WTC11 (cell line): ENCODE results near the gene CRADD. TPM values are rescaled to one million over a fixed set of nuclear protein-coding genes. Genes with fewer than 3 reads are reported as not detected.

Experiments used
- ATAC-seq: fragments of 200-7000 bp; cut with Tn5 transposase; 2 replicates; pipeline ENCODE4 v1.10.0; 2021; ENCODE audit warnings: mild to moderate bottlenecking, moderate library complexity
- CTCF ChIA-PET: fragments of 300-600 bp; sonication (Branson Sonifier 250); formaldehyde crosslinking; loops from one replicate; lab custom pipeline; 2021; ENCODE audit warnings: antibody characterized with exemption; lab: Charles Lee
- POLR2A ChIA-PET: fragments of 350-600 bp; sonication (Branson Sonifier 250); formaldehyde crosslinking; loops from one replicate; lab custom pipeline; 2021; ENCODE audit warnings: antibody characterized with exemption; lab: Charles Lee
- DNase-seq: peaks from one replicate; pipeline ENCODE4 v3.0.0; 2021; ENCODE audit warnings: low spot score
- H3K27ac Mint-ChIP-seq: 2 replicates; pipeline ENCODE4 v1.8.0; 2021; ENCODE audit warnings: mixed read lengths
- H3K27me3 Mint-ChIP-seq: 2 replicates; pipeline ENCODE4 v1.8.0; 2021; ENCODE audit warnings: low read depth, mild to moderate bottlenecking, moderate library complexity, mixed read lengths
- H3K36me3 Mint-ChIP-seq: 2 replicates; pipeline ENCODE4 v1.8.0; 2021; ENCODE audit warnings: mixed read lengths
- H3K4me1 Mint-ChIP-seq: 2 replicates; pipeline ENCODE4 v1.8.0; 2022; ENCODE audit warnings: mixed read lengths
- H3K4me3 Mint-ChIP-seq: 2 replicates; pipeline ENCODE4 v1.8.0; 2021; ENCODE audit warnings: mild to moderate bottlenecking, moderate library complexity, mixed read lengths
- H3K9me3 Mint-ChIP-seq: 2 replicates; pipeline ENCODE4 v1.8.0; 2021; ENCODE audit warnings: mixed read lengths
- AFF4 ChIP-seq: sonication (generic); formaldehyde crosslinking; IDR thresholded peaks from 2 replicates; pipeline ENCODE4 v1.8.1; 2023; ENCODE audit warnings: mild to moderate bottlenecking, missing genetic modification reagents, borderline replicate concordance
- ATF3 ChIP-seq: sonication (generic); formaldehyde crosslinking; conservative IDR thresholded peaks from 2 replicates; pipeline ENCODE4 v1.8.1; 2022; ENCODE audit warnings: mild to moderate bottlenecking, missing genetic modification reagents
- ERG ChIP-seq: fragments of 250-450 bp; sonication (Bioruptor Pico); IDR thresholded peaks from 2 replicates; pipeline ENCODE4 v1.8.0; 2021; ENCODE audit warnings: mild to moderate bottlenecking
- ESRRA ChIP-seq: sonication (generic); formaldehyde crosslinking; IDR thresholded peaks from 2 replicates; pipeline ENCODE4 v1.8.1; 2022; ENCODE audit warnings: mild to moderate bottlenecking, missing genetic modification reagents, borderline replicate concordance
- FOXJ3 ChIP-seq: sonication (generic); formaldehyde crosslinking; IDR thresholded peaks from 2 replicates; pipeline ENCODE4 v1.9.0; 2021; ENCODE audit warnings: missing genetic modification reagents, mild to moderate bottlenecking, borderline replicate concordance
- GABPB1 ChIP-seq: sonication (generic); formaldehyde crosslinking; IDR thresholded peaks from 2 replicates; pipeline ENCODE4 v1.8.1; 2023; ENCODE audit warnings: mild to moderate bottlenecking, missing genetic modification reagents
- GRHL2 ChIP-seq: fragments of 250-450 bp; sonication (Bioruptor Pico); IDR thresholded peaks from 2 replicates; pipeline ENCODE4 v1.8.0; 2022; ENCODE audit warnings: mild to moderate bottlenecking, moderate library complexity; ENCODE audit not compliant: insufficient replicate concordance, severe bottlenecking
- GTF2I ChIP-seq: fragments of 250-450 bp; sonication (Bioruptor Pico); conservative IDR thresholded peaks from 2 replicates; pipeline ENCODE4 v1.4.0; 2021; ENCODE audit warnings: mild to moderate bottlenecking
- IRF2 ChIP-seq: sonication (generic); formaldehyde crosslinking; IDR thresholded peaks from 2 replicates; pipeline ENCODE4 v1.8.0; 2022; ENCODE audit warnings: low read depth, missing genetic modification reagents, borderline replicate concordance
- KAT7 ChIP-seq: sonication (generic); formaldehyde crosslinking; IDR thresholded peaks from 2 replicates; pipeline ENCODE4 v1.8.1; 2023; ENCODE audit warnings: missing genetic modification reagents, mild to moderate bottlenecking, borderline replicate concordance
- NFATC4 ChIP-seq: fragments of 250-450 bp; sonication (Bioruptor Pico); IDR thresholded peaks from 2 replicates; pipeline ENCODE4 v1.9.0; 2021; ENCODE audit warnings: mild to moderate bottlenecking
- NR3C1 ChIP-seq: sonication (generic); formaldehyde crosslinking; conservative IDR thresholded peaks from 2 replicates; pipeline ENCODE4 v1.8.1; 2023; ENCODE audit warnings: low read depth, mild to moderate bottlenecking, missing genetic modification reagents
- RORB ChIP-seq: fragments of 250-450 bp; sonication (Bioruptor Pico); IDR thresholded peaks from 2 replicates; pipeline ENCODE4 v1.9.0; 2021; ENCODE audit warnings: mild to moderate bottlenecking
- SMAD3 ChIP-seq: sonication (generic); formaldehyde crosslinking; IDR thresholded peaks from 2 replicates; pipeline ENCODE4 v1.8.0; 2022; ENCODE audit warnings: missing genetic modification reagents, mild to moderate bottlenecking, borderline replicate concordance
- SMAD4 ChIP-seq: sonication (generic); formaldehyde crosslinking; IDR thresholded peaks from 2 replicates; pipeline ENCODE4 v1.8.0; 2022; ENCODE audit warnings: mild to moderate bottlenecking, missing genetic modification reagents
- ZNF281 ChIP-seq: sonication (generic); formaldehyde crosslinking; IDR thresholded peaks from 2 replicates; pipeline ENCODE4 v1.8.0; 2023; ENCODE audit warnings: mild to moderate bottlenecking, missing genetic modification reagents
- ZNF532 ChIP-seq: fragments of 250-450 bp; sonication (Bioruptor Pico); IDR thresholded peaks from 2 replicates; pipeline ENCODE4 v1.9.0; 2021; ENCODE audit warnings: mild to moderate bottlenecking, borderline replicate concordance
- total RNA-seq: library from RNA; stranded (reverse); gene quantifications from 3 replicates; pipeline ENCODE4 v1.2.3, GENCODE V29; 2021

Gene CRADD
- total RNA-seq, 1 experiment from 2014 or later = 11.6 TPM

GRCh38 chr12:93773122-93773871 lies 96.1 kb downstream of the CRADD start (continued):
- TF ChIP-seq ERG (CRISPR knock-in tag) (no peak), KAT7 (CRISPR knock-in tag) (no peak), GRHL2 (CRISPR knock-in tag) (no peak), IRF2 (CRISPR knock-in tag) (no peak), FOXJ3 (no peak)

- POLR2A ChIA-PET = no interaction called here
- DNase-seq (no peak), ATAC-seq (no peak)
- Mint-ChIP-seq H3K9me3 (peaks cover 3% of the 10 kb centered on the region), H3K27me3 (no peaks in the 10 kb centered on the region), H3K4me3 (no peak overlapping the region), H3K27ac (no peak overlapping the region), H3K4me1 (peaks cover 20% of the 10 kb centered on the region), H3K36me3 (no peaks in the 10 kb centered on the region)
- TF ChIP-seq GABPB1 (CRISPR knock-in tag) = no peak
- no peak for TF ChIP-seq AFF4 (CRISPR knock-in tag)
- no peak for TF ChIP-seq NR3C1
- no peak for TF ChIP-seq ATF3 (CRISPR knock-in tag)
- TF ChIP-seq RORB = no peak
- no peak for TF ChIP-seq GTF2I (CRISPR knock-in tag)
- TF ChIP-seq ZNF532 (CRISPR knock-in tag) = no peak
- TF ChIP-seq NFATC4 (CRISPR knock-in tag) = no peak
- TF ChIP-seq ESRRA (CRISPR knock-in tag) = no peak
- TF ChIP-seq ZNF281 (CRISPR knock-in tag) = no peak
- no peak for TF ChIP-seq SMAD4 (CRISPR knock-in tag)
- no peak for TF ChIP-seq SMAD3 (CRISPR knock-in tag)
- CTCF ChIA-PET = no interaction called here
Measured at GRCh38 chr12:93776581-93777018, 99.4 kb downstream of the CRADD start.
